NCI-H1694 treated with DMSO at 0.1 percent for 48 hours (cell line): ENCODE measurements around the gene CCL18.
"Not testable (repeated sequence)": the region's sequence is repeated elsewhere in the genome, so short reads cannot be mapped to it uniquely, and the experiment has no call there.

Experiments
- DNase-seq: peaks from one replicate; lab custom pipeline; 2025; lab: John Stamatoyannopoulos, UW

Gene CCL18

GRCh38 chr17:36104701-36105181, 40.7 kb downstream of the CCL18 start:
- no peak for DNase-seq

GRCh38 chr17:36105781-36106492, 41.9 kb downstream of the CCL18 start:
- no peak for DNase-seq

GRCh38 chr17:36106493-36106835, 42.4 kb downstream of the CCL18 start:
- no peak for DNase-seq

DNA sequence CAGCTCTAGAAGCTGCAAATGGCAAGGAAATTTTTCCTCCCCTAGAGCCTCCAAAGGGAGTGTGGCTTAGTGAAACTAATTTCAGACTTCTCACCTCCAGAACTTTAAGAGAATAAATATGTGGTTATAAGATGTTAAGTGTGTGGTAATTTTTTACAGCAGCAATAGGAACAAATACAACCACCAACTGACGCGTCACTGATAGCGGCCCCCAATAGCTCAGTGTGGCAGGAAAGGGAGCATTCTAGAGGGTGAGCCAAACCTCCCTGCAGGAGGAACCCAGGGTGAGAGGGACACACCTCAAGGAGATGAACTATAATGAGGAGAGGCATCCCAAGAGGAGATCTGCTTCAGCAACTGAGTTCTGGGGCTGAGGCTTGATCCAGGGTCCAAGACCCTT, 43.6 kb downstream of the CCL18 start:
- no peak for DNase-seq

DNA sequence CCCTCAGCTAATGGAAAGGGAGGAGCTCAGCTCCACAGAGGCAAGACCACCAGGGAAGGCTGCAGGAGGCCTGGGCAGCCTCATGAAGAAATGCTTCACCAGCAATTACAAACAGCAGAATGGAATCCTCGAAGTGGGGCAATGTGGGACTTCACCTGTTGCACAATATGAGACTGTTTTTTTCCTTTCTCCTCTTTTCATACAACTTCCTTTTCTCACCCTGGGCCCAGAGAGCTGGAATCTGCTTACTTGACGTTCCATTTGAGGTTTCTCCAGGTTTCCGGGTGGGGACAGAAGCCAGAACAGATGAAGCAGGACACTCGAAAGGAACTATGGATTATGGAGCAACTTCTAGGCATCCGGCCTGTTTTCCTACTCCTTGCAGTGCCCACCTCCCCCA, 44.2 kb downstream of the CCL18 start:
- DNase-seq, result not testable (repeated sequence)

- DNase-seq, result no peak
Observed at GRCh38 chr17:36111068-36111490, 47.0 kb downstream of the CCL18 start.

GRCh38 chr17:36112572-36112971, 48.5 kb downstream of the CCL18 start:
- DNase-seq, result no peak

DNA sequence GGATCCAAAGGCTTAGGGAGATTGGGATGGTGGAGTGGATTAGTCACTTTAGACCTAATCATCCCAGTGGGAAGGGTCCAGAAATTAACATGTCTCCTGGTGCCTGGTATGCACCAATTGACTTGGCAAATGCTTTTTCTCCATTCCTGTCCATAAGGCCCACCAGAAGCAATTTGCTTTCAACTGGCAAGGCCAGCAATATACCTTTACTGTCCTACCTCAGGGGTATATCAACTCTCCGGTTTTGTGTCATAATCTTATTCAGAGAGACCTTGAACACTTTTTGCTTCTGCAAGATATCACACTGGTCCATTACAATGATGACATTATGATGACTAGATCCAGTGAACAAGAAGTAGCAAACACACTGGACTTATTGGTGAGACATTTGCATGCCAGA, 49.1 kb downstream of the CCL18 start:
- not testable (repeated sequence) for DNase-seq

DNA sequence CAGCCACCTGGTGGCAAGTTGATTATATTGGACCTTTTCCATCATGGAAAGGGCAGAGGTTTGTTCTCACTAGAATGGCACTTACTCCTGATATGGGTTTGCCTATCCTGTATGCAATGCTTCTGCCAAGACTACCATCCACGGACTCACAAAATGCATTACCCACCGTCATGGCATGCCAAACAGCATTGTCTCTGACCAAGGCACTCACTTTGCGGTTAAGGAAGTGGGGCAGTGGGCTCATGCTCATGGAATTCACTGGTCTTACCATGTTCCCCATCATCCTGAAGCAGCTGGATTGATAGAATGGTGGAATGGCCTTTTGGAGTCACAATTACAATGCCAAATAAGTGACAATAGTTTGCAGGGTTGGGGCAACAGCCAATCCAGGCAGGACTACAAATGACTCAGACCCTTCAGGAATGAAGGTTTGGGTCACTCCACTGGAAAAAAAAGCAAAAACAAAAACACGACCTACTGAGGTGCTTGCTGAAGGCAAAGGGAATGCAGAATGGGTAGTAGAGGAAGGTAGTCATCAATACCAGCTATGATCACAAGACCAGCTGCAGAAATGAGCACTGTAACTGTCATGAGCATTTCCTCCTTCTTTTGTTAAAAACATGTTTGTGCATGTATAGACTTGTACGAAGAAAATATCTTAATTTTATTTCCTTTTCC, 51.0 kb downstream of the CCL18 start:
- DNase-seq, result not testable (repeated sequence)

DNA sequence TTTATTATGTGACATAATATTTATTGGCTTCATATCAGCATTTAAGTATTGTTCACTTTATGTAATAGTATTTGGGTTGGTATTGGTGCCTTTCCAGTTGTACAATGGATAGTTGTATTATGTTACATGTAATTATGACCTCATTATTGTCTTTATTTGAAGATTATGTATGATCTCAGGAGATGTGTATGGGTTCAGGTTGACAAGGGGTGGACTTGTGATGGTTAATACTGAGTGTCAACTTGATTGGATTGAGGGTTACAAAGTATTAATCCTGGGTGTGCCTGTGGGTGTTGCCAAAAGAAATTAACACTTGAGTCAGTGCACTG, 51.5 kb downstream of the CCL18 start:
- DNase-seq, result not testable (repeated sequence)

DNA sequence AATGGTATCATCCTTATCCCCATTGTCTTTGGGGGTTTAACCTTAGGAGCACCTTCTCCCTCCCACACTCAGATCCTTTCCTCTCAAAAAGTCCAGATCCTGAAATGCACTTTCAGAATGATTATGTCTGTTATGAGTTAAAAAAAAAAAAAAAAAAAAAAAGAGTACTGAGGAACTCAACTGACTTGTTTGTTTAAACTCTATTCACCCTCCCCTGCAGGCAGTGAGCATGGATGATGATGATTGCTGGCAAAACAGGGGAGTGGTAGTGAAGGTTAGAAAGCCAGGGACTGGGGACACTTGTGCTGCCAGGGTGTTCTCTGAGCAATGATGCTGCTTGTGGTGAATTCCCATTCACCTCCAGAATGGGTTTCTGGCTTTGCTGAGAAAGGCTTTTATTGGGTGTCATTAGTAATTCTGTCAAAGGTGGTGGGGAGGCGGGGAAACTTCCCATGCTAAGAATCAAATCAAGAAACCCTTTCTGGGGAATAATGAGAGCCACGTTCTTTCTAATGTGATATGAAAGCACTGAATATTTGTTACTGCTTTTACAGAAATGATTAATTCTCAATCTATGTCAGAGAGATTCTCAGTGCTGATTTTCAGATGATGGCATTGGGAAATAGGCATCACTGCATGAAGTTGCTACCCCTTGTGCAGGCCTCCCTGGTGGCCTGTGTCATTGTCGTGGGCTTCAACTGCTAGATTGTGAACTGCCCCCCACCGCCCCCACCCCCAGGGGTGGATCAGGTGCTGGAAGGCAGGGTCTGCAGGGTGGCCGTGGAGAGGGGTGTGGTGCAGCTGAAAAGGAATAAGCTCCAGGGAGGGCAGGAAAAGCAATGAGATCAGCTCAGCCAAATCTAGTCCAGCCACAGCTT, 53.7 kb downstream of the CCL18 start:
- DNase-seq, result no peak

- DNase-seq, result no peak
Observed at GRCh38 chr17:36118477-36119353, 54.6 kb downstream of the CCL18 start.

DNA sequence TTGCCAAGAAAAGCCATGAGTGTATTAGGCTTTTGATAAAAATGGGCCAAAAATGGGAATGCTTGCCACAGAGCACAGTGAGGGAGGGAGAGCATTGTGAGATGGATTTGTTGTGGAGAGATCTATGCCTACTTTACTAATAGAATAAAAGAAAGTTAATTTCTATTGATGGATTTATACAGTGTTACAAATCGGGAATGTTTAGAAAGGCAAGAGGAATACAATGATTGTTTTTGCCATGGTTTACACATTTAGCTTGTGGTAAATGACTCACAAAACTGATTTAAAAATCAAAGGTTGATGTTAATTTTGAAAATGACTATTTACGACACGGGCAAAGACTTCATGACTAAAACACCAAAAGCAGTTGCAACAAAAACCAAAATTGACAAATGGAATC, 56.1 kb downstream of the CCL18 start:
- DNase-seq, result no peak

- DNase-seq, result not testable (repeated sequence)
Observed at GRCh38 chr17:36121099-36121498, 57.0 kb downstream of the CCL18 start.
